HepG2 (cell line): ENCODE results near the gene TMEM127. TPM values are rescaled to one million over a fixed set of nuclear protein-coding genes. Genes with fewer than 3 reads are reported as not detected.
A peak's percentile ranks its signal among the peaks of the same experiment; 100 is the strongest.

Source experiments
- AGO2 ChIP-seq: fragments of 200-400 bp; formaldehyde crosslinking; optimal IDR thresholded peaks from 2 replicates; pipeline ENCODE3; 2017; ENCODE audit warnings: mild to moderate bottlenecking, low read depth, low read length, moderate library complexity
- DZIP1 ChIP-seq: sonication (generic); formaldehyde crosslinking; IDR thresholded peaks from 2 replicates; pipeline ENCODE4 v1.5.0; 2020; ENCODE audit warnings: mild to moderate bottlenecking, missing genetic modification reagents
- RBFOX2 ChIP-seq: fragments of 200-400 bp; formaldehyde crosslinking; IDR thresholded peaks from 2 replicates; pipeline ENCODE4 v1.6.1; 2017; ENCODE audit warnings: low read depth, mild to moderate bottlenecking, low read length
- ZNF512 ChIP-seq: sonication (generic); formaldehyde crosslinking; IDR thresholded peaks from 2 replicates; pipeline ENCODE4 v1.4.0; 2020; ENCODE audit warnings: mild to moderate bottlenecking, missing genetic modification reagents
- ZNF512B ChIP-seq: sonication (generic); formaldehyde crosslinking; IDR thresholded peaks from 2 replicates; pipeline ENCODE4 v1.5.1; 2020; ENCODE audit warnings: missing genetic modification reagents, mild to moderate bottlenecking, borderline replicate concordance
- ZNF513 ChIP-seq: sonication (generic); formaldehyde crosslinking; conservative IDR thresholded peaks from 2 replicates; pipeline ENCODE4 v1.5.0; 2020; ENCODE audit warnings: missing genetic modification reagents
- ZNF543 ChIP-seq: sonication (generic); formaldehyde crosslinking; IDR thresholded peaks from 2 replicates; pipeline ENCODE4 v1.4.0; 2020; ENCODE audit warnings: mild to moderate bottlenecking, missing genetic modification reagents
- ZNF687 ChIP-seq: sonication (generic); formaldehyde crosslinking; IDR thresholded peaks from 2 replicates; pipeline ENCODE4 v1.5.1; 2020; ENCODE audit warnings: mild to moderate bottlenecking, missing genetic modification reagents, moderate library complexity
- ZNF891 ChIP-seq: sonication (generic); formaldehyde crosslinking; IDR thresholded peaks from 2 replicates; pipeline ENCODE4 v1.5.0; 2020; ENCODE audit warnings: mild to moderate bottlenecking, missing genetic modification reagents
- polyA plus RNA-seq, 8 experiments: library from polyadenylated mRNA; depleted of rRNA in 3 of 8; stranded (reverse) in 7 of 8; unstranded in 1 of 8; fragments of >200 nt; fragmentation: Illumina TruSeq in 4 of 8; extraction: Trizol in 4 of 8; gene quantifications; 2 replicates each; pipeline versions ENCODE4 v1.2.1 to v1.2.3, GENCODE V29; 2011 to 2016; ENCODE audit warnings: low read depth in 4 of 8, missing spikeins in 1 of 8, mixed read lengths in 1 of 8; ENCODE audit not compliant: insufficient read depth in 1 of 8
- total RNA-seq, 5 experiments: library from RNA; depleted of rRNA; stranded (reverse); fragments of >200 nt; fragmentation: Illumina TruSeq; extraction: Trizol; gene quantifications; 2 replicates each; pipeline ENCODE4 v1.2.3, GENCODE V29; 2016; ENCODE audit warnings: low read depth in 1 of 5

TMEM127 gene
- total and polyA plus RNA-seq, 2 of the 13 experiments (the other 11 are each of a cell fraction or from before 2014, with no cell fraction given): 21.5 to 33.9 TPM

GRCh38 chr2:96252526-96252925, 13.3 kb downstream of the TMEM127 start (continued):
- no peak for TF ChIP-seq ZNF512
- no peak for TF ChIP-seq ZNF512B (CRISPR knock-in tag)
- peak; percentile 17; the same call in 1 of the 2 replicates for TF ChIP-seq ZNF687 (CRISPR knock-in tag)
- no peak for TF ChIP-seq ZNF543 (CRISPR knock-in tag)
- peak; percentile 54 for TF ChIP-seq AGO2
- TF ChIP-seq DZIP1 (CRISPR knock-in tag): peak; percentile 60; the same call in 1 of the 2 replicates
- TF ChIP-seq RBFOX2: no peak
- no peak for TF ChIP-seq ZNF513 (CRISPR knock-in tag)
- 0 out of 2 replicates have a peak, but pooled peaks have one; percentile 13 for TF ChIP-seq ZNF891 (CRISPR knock-in tag)
